ENCODE data around the gene HECTD4.
"Not testable (repeated sequence)": the region's sequence is repeated elsewhere in the genome, so short reads cannot be mapped to it uniquely, and the experiment has no call there.

DNA sequence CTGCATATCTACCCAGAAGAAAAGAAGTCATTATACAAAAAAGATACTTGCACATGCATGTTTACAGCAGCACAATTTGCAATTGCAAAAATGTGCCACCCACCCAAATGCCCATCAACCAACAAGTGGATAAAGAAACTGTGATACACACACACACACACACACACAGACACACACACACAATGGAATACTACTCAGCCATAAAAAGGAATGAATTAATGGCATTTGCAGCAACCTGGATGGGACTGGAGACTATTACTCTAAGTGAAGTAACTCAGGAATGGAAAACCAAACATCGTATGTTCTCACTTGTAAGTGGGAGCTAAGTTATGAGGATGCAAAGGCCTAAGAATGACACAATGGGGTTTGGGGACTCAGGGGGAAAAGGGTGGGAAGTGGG lies 47.2 kb downstream of the HECTD4 start:
- TF ChIP-seq, protein P1, sequence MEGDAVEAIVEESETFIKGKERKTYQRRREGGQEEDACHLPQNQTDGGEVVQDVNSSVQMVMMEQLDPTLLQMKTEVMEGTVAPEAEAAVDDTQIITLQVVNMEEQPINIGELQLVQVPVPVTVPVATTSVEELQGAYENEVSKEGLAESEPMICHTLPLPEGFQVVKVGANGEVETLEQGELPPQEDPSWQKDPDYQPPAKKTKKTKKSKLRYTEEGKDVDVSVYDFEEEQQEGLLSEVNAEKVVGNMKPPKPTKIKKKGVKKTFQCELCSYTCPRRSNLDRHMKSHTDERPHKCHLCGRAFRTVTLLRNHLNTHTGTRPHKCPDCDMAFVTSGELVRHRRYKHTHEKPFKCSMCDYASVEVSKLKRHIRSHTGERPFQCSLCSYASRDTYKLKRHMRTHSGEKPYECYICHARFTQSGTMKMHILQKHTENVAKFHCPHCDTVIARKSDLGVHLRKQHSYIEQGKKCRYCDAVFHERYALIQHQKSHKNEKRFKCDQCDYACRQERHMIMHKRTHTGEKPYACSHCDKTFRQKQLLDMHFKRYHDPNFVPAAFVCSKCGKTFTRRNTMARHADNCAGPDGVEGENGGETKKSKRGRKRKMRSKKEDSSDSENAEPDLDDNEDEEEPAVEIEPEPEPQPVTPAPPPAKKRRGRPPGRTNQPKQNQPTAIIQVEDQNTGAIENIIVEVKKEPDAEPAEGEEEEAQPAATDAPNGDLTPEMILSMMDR (IDR thresholded peaks at IDR 0.05) = not testable (repeated sequence)
- not testable (repeated sequence) for TF ChIP-seq POLR2A, POLR2AphosphoS5 (IDR thresholded peaks at IDR 0.05)
